MCF 10A (cell line): ENCODE data around the gene TMEM219. TPM values are rescaled to one million over a fixed set of nuclear protein-coding genes. Genes with fewer than 3 reads are reported as not detected.

Experiments
- BruUV-seq: library from RNA; stranded (reverse); fragments of 400-500 nt; replicated peaks from 2 replicates; lab custom pipeline; 2021; lab: Mats Ljungman, UMichigan
- CTCF ChIA-PET: fragments of 300-600 bp; sonication (Branson Sonifier 250); formaldehyde crosslinking; extraction: SDS; loops from one replicate; lab custom pipeline; 2021; ENCODE audit warnings: antibody characterized with exemption, inconsistent platforms; lab: Yijun Ruan, JAX
- POLR2A ChIA-PET: fragments of 300-600, 350-650 bp; sonication (Branson Sonifier 250); formaldehyde crosslinking; extraction: SDS; loops from one replicate; lab custom pipeline; 2020; ENCODE audit warnings: antibody characterized with exemption, inconsistent platforms; lab: Yijun Ruan, JAX
- DNase-seq: peaks from one replicate; pipeline ENCODE4 v3.0.0-alpha.2; 2018; ENCODE audit not compliant: unreplicated experiment
- H3K27ac Mint-ChIP-seq: one replicate; pipeline ENCODE4 v1.8.0; 2022; ENCODE audit warnings: mild to moderate bottlenecking, low read depth, mixed read lengths; ENCODE audit not compliant: unreplicated experiment
- H3K27me3 Mint-ChIP-seq: one replicate; pipeline ENCODE4 v1.8.0; 2022; ENCODE audit warnings: mixed read lengths; ENCODE audit not compliant: insufficient read depth, unreplicated experiment
- H3K36me3 Mint-ChIP-seq: one replicate; pipeline ENCODE4 v1.8.0; 2022; ENCODE audit warnings: mild to moderate bottlenecking, moderate library complexity, mixed read lengths; ENCODE audit not compliant: insufficient read depth, unreplicated experiment
- H3K4me1 Mint-ChIP-seq: one replicate; pipeline ENCODE4 v1.8.0; 2022; ENCODE audit warnings: mixed read lengths; ENCODE audit not compliant: insufficient read depth, unreplicated experiment
- H3K4me3 Mint-ChIP-seq: one replicate; pipeline ENCODE4 v1.8.0; 2022; ENCODE audit warnings: mild to moderate bottlenecking, moderate library complexity, mixed read lengths; ENCODE audit not compliant: unreplicated experiment
- H3K9me3 Mint-ChIP-seq: one replicate; pipeline ENCODE4 v1.8.0; 2022; ENCODE audit warnings: mixed read lengths; ENCODE audit not compliant: unreplicated experiment
- CTCF ChIP-seq: fragments of 200-600 bp; IDR thresholded peaks from one replicate; pipeline ENCODE4 v1.8.0; 2022; ENCODE audit warnings: antibody characterized with exemption, mild to moderate bottlenecking; ENCODE audit not compliant: unreplicated experiment
- intact Hi-C: fragments of 100-400 bp; cut with micrococcal nuclease; formaldehyde crosslinking; loops from 2 replicates; pipeline ENCODE4 v1.14.1; 2022
- total RNA-seq: library from RNA; stranded (reverse); gene quantifications from 2 replicates; pipeline ENCODE4 v1.2.3, GENCODE V29; 2022

TMEM219 gene
- total RNA-seq, 1 experiment from 2014 or later: 62.1 TPM

GRCh38 chr16:29994600-29995323, 32.9 kb downstream of the TMEM219 start:
- no peaks in the 10 kb centered on the region for H3K27me3 Mint-ChIP-seq
- peak; percentile 79 for DNase-seq
- H3K27ac Mint-ChIP-seq: peak overlapping the region; percentile 61
- intact Hi-C loops: loop anchor here (5.0 kb wide), 2 partner anchors 67 to 172 kb away; partner anchors contain the start of genes KCTD13 and MVP
- TF ChIP-seq CTCF: no peak
- no peaks in the 10 kb centered on the region for H3K9me3 Mint-ChIP-seq
- CTCF ChIA-PET: interaction anchor here (0.7 to 2.7 kb wide), 4 partner anchors 8 to 176 kb away, joined by 3 to 9 read pairs (median 4); partner anchors contain the start of gene TAOK2
- no TSS peak for BruUV-seq
- POLR2A ChIA-PET: interaction anchor here (0.7 to 5.0 kb wide), 20 partner anchors 9 to 294 kb away, joined by 3 to 72 read pairs (median 6); partner anchors contain the start of genes ALDOA, ASPHD1, CDIPT and KCTD13
- peaks cover 46% of the 10 kb centered on the region for H3K36me3 Mint-ChIP-seq
- H3K4me1 Mint-ChIP-seq: peaks cover 11% of the 10 kb centered on the region
- peak overlapping the region; percentile 98 for H3K4me3 Mint-ChIP-seq

DNA sequence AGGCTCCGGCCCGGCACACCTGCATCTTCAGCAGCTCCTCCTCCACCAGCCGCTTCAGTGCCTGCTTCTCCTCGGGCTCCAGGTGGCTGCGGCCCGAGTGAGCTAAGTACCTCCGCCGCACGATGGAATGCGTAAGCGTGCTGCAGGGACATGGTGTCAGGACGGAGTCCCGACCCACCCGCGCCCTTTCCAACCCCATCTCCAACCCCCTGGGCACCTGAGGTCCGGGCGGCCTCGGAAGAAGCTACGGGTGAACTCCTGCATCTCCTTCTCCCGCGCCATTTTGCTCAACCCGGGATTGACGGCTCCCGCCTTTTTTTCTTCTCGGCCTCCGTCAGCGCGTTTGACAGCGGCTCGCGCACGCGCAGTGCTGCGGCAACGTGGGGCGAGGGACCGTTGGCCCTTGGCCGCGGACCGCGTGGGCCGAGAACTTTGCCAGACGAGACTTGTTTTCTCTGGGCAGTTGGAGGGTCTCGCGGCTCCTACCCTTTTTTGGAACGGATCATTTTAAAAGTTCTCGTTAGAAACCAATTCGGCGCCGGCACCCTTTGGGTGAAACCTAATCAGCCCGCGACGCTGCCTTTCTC, 33.5 kb downstream of the TMEM219 start, which contains the start of gene HIRIP3:
HIRIP3 (minus strand) TSS at position 294 of the 587 bp plus-strand sequence; CDS start at position 282, 12 bp downstream.
- POLR2A ChIA-PET: interaction anchor here (0.6 to 5.0 kb wide), 26 partner anchors 10 to 954 kb away, joined by 3 to 72 read pairs (median 6); partner anchors contain the start of genes ALDOA, ASPHD1, CDIPT and KCTD13
- H3K27ac Mint-ChIP-seq: peak within 1 kb of the TSS; percentile 95
- H3K4me3 Mint-ChIP-seq: peak within 1 kb of the TSS; percentile 98
- intact Hi-C loops: loop anchor here (5.0 kb wide), 2 partner anchors 68 to 173 kb away; partner anchors contain the start of genes KCTD13 and MVP
- DNase-seq: peak; percentile 84
- H3K9me3 Mint-ChIP-seq: no peaks in the 10 kb centered on the region
- no peaks in the 10 kb centered on the region for H3K27me3 Mint-ChIP-seq
- peaks cover 11% of the 10 kb centered on the region for H3K4me1 Mint-ChIP-seq
- CTCF ChIA-PET: interaction anchor here (0.5 to 2.7 kb wide), 3 partner anchors 22 to 176 kb away, joined by 3 to 9 read pairs (median 6); partner anchors contain the start of gene TAOK2
- no peak for TF ChIP-seq CTCF
- H3K36me3 Mint-ChIP-seq: peaks cover 41% of the 10 kb centered on the region
- TSS peak; percentile 59 for BruUV-seq

DNA sequence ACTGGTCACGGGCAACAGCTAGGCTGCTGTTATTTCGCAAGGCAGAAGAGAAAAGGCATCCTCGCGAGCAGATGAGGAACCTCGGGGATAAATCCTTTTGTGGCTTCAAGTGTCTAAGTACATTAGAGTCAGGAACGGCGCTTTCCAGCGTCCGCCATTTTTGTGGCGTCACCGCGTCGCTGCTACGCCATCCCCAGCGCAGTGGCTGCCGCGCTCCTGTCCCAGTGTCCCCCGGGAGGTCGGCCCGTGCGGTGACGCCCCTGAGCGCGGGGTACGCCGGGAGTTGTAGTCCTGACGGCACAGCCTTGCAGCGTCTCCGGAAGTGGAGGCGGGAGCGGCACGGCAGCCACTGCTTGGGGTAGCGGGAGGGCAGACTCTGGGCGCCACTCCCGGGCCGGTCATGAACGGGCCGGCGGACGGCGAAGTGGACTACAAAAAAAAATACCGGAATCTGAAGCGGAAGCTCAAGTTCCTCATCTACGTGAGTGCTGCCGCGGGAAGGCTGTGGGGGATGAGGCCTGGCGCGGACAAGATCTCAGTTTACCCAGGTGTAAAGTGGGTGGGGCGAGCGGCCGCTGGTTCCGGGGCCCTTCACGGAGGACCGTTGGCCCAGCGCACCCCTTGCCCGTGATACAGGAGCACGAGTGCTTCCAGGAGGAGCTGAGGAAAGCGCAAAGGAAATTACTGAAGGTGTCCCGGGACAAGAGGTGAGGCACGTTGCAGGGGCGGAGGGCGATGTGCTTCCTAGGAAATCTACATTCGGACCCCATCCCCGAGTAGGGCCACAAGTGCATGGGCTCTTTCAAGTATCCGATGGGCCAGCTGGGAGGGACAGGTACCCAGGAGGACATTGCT, 34.3 kb downstream of the TMEM219 start, which contains the start of gene INO80E:
INO80E (plus strand) TSS at position 331 of the 855 bp plus-strand sequence; CDS start at position 401, 70 bp downstream.
- intact Hi-C loops: loop anchor here (2.0 to 5.0 kb wide), 3 partner anchors 69 to 174 kb away; partner anchors contain the start of genes CDIPT, KCTD13 and MVP
- no TSS peak for BruUV-seq
- POLR2A ChIA-PET: interaction anchor here (0.5 to 5.0 kb wide), 32 partner anchors 9 to 954 kb away, joined by 3 to 72 read pairs (median 4); partner anchors contain the start of genes ALDOA, ASPHD1, KCTD13 and KIF22
- CTCF ChIA-PET: interaction anchor here (0.5 to 2.7 kb wide), 7 partner anchors 36 to 301 kb away, joined by 3 to 9 read pairs (median 3); partner anchors contain the start of gene PAGR1
- peak; percentile 96 for DNase-seq
- TF ChIP-seq CTCF: no peak
- Mint-ChIP-seq H3K27me3 (no peaks in the 10 kb centered on the region), H3K4me1 (peaks cover 11% of the 10 kb centered on the region), H3K4me3 (peak within 1 kb of the TSS; percentile 98), H3K9me3 (no peaks in the 10 kb centered on the region), H3K27ac (peak within 1 kb of the TSS; percentile 95), H3K36me3 (peaks cover 43% of the 10 kb centered on the region)
